ENCODE results near the gene MID1IP1.
A peak's percentile ranks its signal among the peaks of the same experiment; 100 is the strongest.

MID1IP1 gene

DNA sequence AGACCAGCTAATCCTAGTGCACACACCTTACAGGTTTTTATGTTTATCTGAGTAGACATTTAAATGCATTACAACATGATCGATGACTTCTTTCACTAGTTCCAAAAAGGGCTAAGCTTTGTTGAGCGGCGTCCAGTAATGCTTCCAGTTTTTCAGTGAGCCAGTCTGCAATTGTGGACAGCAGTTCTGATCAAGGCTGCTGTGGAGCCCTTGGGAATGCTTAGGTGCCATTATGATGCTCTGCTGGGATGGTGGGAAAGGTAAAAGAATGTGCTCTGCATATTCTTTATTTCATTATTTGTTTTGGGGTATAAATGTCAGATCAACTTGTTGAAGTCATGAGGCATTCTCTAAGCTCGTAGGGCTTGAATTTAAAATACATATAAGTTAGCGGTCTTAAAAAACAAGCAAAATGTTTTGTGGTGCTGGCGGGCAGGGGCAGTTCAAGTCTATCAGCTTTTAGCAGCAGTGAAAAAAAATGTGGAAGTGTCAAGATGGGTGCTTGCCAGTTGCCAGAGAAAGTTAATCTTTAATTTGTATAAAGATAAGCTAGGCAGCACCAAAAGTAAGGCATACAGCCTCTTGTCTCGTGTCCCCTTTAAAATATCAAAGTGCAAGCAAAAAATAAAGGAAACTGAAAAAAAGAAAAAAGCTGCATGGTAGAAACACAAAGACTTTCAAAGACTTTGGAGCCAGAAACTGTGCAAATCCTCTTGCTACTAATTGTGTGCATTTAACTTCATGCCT lies 5.8 kb downstream of the MID1IP1 start:
- intact Hi-C loops (cut with DNase I), result loop anchor here (10.0 kb wide), 1 partner anchor 178 kb away; no protein-coding TSS in a partner anchor
- no peak for DNase-seq

DNA sequence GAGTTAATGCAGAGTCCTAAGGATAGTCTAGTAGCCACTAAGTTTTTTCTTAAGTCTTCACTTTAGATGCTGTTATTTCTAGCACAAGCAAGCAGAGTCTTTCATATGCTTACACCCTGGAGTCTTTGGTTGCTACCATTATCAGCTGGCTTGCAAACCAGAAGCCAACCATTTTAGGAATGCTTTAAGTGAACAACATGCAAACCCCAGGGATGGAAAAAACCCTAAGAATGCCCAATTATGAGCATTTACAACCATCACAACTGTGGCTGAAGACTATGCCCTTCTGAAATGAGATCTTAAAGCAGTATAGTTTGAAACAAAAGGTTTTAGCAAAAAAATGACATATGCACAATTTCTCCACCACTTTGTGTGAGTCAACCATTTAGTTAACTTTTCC lies 6.6 kb downstream of the MID1IP1 start:
- no peak for DNase-seq
- intact Hi-C loops (cut with DNase I), result loop anchor here (10.0 kb wide), 1 partner anchor 177 kb away; no protein-coding TSS in a partner anchor

- intact Hi-C loops (cut with DNase I), result no loop called here
- DNase-seq, result no peak
Measured at GRCh38 chrX:38811515-38812243, 10.4 kb downstream of the MID1IP1 start.

GRCh38 chrX:38816155-38816554 lies 14.9 kb downstream of the MID1IP1 start:
- peak in 15 of 42 donors; percentile 4 to 51 (median 24) for DNase-seq
- intact Hi-C loops (cut with DNase I), result no loop called here

DNA sequence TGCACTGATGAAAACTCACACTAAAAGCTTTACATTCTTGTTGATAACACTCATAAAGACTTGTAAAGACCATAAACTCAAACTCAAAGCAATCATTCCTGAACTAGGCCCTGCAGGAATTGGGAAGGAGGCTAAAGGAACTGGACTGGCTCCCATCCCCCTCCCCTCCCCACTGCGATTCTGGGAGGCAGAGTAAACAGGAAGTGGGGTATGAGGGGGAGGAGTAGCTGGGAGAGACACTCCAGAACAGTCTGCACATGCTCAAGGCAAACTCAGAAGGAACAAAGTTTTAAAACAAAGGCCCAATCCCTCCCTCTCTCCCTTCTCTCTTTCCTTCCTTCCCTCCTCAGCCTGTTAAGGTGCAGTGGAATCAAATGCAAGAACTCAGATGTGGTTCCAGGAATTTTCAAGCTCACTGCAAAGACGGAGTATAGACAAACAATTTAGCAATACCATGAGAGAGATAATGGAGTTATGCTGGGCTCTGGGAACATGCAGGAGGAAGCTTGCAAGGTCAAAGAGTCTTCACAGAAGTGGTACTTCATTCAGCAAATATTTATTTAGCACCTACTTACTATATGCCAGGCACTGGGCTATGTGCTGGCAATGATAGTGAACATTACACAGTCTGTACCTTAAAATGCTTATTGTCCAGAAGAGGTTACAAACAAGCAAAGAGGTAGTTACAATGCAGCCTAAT lies 15.9 kb downstream of the MID1IP1 start:
- intact Hi-C loops (cut with DNase I), result no loop called here
- peak in 17 of 42 donors; percentile 9 to 59 (median 32) for DNase-seq

- intact Hi-C loops (cut with DNase I), result no loop called here
- no peak for DNase-seq
Measured at GRCh38 chrX:38819163-38819562, 17.9 kb downstream of the MID1IP1 start.

DNA sequence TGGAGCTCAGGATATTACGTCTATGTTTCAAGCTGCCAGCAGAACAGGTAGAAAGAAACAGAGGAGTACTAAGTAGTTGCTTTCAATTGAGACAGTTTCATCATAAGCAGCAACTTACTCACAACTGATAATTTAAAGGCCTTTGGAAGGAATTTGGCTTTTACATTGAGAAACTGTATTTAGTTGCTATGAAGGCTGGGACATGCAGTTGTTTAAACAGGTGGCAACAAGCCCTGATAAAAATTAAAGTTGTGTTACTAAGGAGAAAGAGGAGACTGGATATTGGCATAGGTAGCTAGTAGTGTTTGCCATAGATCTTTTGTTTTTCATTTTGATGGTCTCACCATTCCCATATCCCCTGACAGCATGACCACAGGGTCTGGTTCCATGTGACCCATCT lies 18.4 kb downstream of the MID1IP1 start:
- intact Hi-C loops (cut with DNase I), result no loop called here
- no peak for DNase-seq

GRCh38 chrX:38820751-38821150 lies 19.5 kb downstream of the MID1IP1 start:
- intact Hi-C loops (cut with DNase I), result no loop called here
- DNase-seq, result no peak

GRCh38 chrX:38824176-38824575 lies 22.9 kb downstream of the MID1IP1 start:
- no peak for DNase-seq
- intact Hi-C loops (cut with DNase I), result no loop called here

GRCh38 chrX:38831949-38832348 lies 30.7 kb downstream of the MID1IP1 start:
- no peak for DNase-seq
- intact Hi-C loops (cut with DNase I), result no loop called here

DNA sequence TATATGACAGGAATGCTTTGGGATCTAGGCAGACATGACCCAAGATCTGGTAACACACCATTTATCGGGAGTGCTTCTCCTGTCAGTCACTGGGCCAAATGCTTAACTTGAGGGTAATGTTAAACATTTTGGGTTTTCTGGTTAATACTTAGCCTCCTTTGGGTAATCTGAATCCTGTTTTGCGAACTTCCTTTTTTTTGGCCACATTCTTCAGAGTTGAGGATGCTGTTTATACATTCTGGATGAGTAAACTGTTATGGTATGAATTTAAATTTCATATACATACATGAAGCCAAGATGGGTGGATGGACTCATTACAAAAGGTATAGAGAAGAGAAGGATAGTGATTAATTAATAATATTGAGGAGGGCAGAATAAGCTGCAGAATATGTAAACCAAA lies 36.1 kb downstream of the MID1IP1 start:
- intact Hi-C loops (cut with DNase I), result no loop called here
- no peak for DNase-seq

GRCh38 chrX:38839277-38839676 lies 38.0 kb downstream of the MID1IP1 start:
- intact Hi-C loops (cut with DNase I), result no loop called here
- DNase-seq, result no peak

GRCh38 chrX:38839944-38840343 lies 38.7 kb downstream of the MID1IP1 start:
- DNase-seq, result no peak
- intact Hi-C loops (cut with DNase I), result no loop called here

- no peak for DNase-seq
- intact Hi-C loops (cut with DNase I), result no loop called here
Measured at GRCh38 chrX:38841750-38842149, 40.5 kb downstream of the MID1IP1 start.

DNA sequence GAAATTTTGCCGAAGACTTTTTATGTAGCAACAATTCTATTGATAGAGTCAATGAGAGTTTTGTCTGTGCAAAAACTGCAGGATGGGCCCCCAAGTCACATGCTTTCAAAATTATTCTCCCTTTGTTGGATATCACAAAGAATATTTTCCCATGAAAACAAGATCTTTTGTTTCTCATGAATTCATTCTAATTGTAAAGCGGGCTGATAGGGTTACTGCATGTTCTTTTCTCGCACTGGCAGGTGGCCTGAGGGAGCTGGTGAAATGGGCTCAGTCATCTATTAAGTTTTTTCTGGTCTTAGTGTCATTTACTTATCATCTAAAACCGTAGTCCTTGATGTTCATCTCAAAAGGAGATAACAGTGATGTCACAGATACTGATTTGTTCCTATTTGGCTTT lies 44.2 kb downstream of the MID1IP1 start:
- intact Hi-C loops (cut with DNase I), result no loop called here
- DNase-seq, result peak in 21 of 42 donors; percentile 3 to 70 (median 21)

DNA sequence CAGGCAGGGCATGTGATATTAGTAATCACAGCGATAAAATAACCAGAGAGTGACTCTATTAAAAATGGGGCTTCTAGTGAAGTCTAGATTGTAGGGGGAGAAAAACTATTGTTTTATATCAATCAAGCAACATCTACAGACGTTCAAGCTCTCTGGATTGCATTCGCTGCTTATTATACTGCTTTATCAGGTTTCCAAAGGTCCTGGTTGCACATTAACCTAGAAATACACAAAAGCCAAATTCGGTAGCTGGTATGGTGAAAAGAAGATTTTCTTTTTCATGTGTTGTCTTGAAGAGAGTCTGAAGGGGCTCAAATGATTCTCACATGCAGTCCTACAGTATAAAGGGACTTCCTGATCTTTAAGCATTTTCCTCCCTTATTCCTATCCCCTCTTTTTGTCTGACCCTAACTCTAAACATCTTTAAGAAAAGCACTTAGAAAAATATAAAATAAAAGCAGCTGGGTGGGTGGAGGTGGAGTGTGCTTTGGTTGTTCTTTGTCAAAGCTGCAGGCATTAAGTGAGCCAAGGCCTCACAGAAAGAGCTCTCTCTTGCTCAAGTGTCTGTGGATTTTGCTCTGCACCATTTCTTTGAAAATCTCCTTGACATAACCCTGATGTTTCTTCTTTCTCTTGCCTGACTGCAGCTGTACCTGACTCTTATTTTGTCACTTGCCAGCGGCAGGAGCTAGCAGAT lies 46.1 kb downstream of the MID1IP1 start:
- intact Hi-C loops (cut with DNase I), result no loop called here
- no peak for DNase-seq

- intact Hi-C loops (cut with DNase I), result no loop called here
- DNase-seq, result no peak
Measured at GRCh38 chrX:38847903-38848230, 46.6 kb downstream of the MID1IP1 start.

DNA sequence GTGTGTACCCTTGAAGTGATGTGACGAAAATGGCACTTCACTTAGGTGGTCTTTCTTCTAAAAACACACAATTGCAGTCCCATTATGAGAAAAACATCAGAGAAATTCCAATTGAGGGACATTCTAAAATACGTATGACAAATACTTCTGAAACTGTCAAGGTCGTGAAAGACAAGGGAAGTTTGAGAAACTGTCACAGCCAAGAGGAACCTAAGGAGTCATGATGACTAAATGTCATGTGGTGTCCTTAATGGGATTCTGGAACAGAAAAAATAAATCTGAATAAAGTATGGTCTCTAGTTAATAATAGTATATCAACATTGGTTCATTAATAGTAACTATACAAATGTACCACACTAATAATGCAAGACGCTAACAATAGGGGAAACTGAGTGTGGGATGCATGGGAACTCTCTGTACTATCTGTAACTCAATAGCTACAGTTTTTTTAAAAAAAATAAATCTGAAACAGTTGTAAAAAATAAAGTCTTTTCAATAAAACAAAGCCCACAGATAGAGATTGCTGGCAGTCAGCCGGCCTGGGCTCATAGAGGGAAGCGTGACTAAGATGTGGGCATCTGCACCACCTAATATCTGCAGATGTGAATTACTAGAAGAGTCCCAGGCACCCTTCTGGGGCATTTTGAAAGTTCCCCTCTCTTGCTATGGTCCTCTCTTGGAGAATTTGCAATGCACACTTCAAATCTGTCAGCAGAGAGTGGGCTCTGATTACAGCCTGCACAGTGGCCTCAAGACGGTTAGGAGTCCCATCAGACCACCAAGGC lies 47.6 kb downstream of the MID1IP1 start:
- intact Hi-C loops (cut with DNase I), result no loop called here
- peak in 7 of 42 donors; percentile 6 to 55 (median 12) for DNase-seq
